Astrocyte of the cerebellum (primary cell): ENCODE data around the gene DLG5.
A peak's percentile ranks its signal among the peaks of the same experiment; 100 is the strongest.

Experiments used
- DNase-seq: peaks from one replicate; pipeline ENCODE4 v3.0.0-alpha.2; 2011; ENCODE audit warnings: low read depth
- H3K4me3 ChIP-seq: 2 replicates; pipeline ENCODE4 v1.5.1; 2011; ENCODE audit warnings: mild to moderate bottlenecking, low read depth, low read length, moderate library complexity
- in situ Hi-C: cut with HindIII; loops from 2 replicates; pipeline ENCODE4 v1.10.0; 2017; ENCODE audit warnings: low sequenced_read_pairs
- TF ChIP-seq, protein P1 (sequence below): IDR thresholded peaks from 2 replicates; pipeline ENCODE4 v1.5.1; 2012; ENCODE audit warnings: low read length, low read depth, moderate library complexity, mild to moderate bottlenecking; ENCODE audit errors: missing control alignments

DLG5 gene

GRCh38 chr10:77789016-77789415 is 137.5 kb downstream of the DLG5 start:
- in situ Hi-C loops, result no loop called here
- DNase-seq, result no peak
- TF ChIP-seq, protein P1, sequence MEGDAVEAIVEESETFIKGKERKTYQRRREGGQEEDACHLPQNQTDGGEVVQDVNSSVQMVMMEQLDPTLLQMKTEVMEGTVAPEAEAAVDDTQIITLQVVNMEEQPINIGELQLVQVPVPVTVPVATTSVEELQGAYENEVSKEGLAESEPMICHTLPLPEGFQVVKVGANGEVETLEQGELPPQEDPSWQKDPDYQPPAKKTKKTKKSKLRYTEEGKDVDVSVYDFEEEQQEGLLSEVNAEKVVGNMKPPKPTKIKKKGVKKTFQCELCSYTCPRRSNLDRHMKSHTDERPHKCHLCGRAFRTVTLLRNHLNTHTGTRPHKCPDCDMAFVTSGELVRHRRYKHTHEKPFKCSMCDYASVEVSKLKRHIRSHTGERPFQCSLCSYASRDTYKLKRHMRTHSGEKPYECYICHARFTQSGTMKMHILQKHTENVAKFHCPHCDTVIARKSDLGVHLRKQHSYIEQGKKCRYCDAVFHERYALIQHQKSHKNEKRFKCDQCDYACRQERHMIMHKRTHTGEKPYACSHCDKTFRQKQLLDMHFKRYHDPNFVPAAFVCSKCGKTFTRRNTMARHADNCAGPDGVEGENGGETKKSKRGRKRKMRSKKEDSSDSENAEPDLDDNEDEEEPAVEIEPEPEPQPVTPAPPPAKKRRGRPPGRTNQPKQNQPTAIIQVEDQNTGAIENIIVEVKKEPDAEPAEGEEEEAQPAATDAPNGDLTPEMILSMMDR, result no peak

GRCh38 chr10:77788496-77789010 is 138.0 kb downstream of the DLG5 start:
- in situ Hi-C loops, result no loop called here
- TF ChIP-seq, protein P1, result no peak
- no peak overlapping the region for H3K4me3 ChIP-seq
- no peak for DNase-seq

More at GRCh38 chr10:77789016-77789415, 137.5 kb downstream of the DLG5 start:
- H3K4me3 ChIP-seq, result no peak overlapping the region

DNA sequence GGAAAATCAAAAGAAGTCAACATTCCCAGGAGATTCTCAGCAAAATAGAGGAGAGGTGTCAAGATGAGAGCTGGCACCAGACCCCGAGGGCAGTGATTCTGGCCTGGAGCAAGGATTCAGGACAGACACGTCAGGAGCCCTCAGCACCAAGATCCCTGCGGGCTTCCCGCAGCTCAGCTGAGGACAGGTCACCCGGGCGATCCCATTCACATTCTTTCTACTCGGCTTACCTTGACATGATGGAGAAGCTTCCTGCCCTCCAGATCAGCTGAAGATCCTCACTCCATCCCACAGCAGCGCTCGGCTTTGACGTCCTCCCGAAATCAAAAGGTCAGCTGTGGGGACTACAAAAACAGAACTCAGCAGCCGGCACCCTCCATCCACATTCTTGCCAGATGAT is 139.1 kb downstream of the DLG5 start:
- TF ChIP-seq, protein P1, result no peak
- no peak for DNase-seq
- in situ Hi-C loops, result no loop called here
- no peak overlapping the region for H3K4me3 ChIP-seq

GRCh38 chr10:77784856-77785255 is 141.7 kb downstream of the DLG5 start:
- H3K4me3 ChIP-seq, result no peak overlapping the region
- TF ChIP-seq, protein P1, result no peak
- peak; percentile 77 for DNase-seq
- in situ Hi-C loops, result no loop called here

DNA sequence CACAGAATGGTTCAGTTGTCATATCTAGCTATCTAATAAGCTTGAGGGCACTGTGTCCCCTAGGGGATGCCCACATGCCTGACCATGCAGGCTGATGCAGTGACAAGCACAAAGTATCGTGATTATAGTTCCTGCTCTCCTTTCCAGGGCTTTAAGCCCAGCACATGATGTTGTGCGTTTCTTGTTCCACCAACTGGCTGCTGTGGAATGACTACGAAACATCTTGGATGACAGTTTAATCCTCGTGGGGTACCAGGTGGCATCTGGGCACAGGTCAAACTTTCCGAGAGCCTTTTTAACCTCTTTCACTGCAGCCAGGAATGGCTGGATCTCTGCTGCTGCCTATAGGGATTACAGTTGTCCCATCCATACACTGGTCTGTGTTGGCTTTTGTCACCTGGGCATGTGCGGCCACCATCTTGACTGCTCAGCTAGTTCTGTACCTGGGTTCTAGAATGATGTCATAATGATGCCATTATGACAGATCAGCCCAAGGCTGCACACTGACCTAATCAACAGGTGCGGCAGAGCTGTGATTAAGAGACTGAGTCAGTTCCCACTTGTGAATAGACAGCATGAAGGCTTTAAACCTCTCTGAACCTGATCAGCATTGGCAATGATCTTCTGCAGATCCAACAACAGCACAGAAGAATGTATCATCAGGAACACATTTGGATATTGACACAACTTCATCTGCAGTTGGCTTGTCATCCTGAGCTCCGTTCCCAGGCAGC is 144.1 kb downstream of the DLG5 start:
- DNase-seq, result no peak
- TF ChIP-seq, protein P1, result no peak
- H3K4me3 ChIP-seq, result no peak overlapping the region
- in situ Hi-C loops, result no loop called here

GRCh38 chr10:77781451-77782327 is 144.9 kb downstream of the DLG5 start:
- no peak for DNase-seq
- in situ Hi-C loops, result no loop called here
- H3K4me3 ChIP-seq, result no peak overlapping the region
- TF ChIP-seq, protein P1, result no peak
